ENCODE measurements around the gene MRPS25. TPM values are rescaled to one million over a fixed set of nuclear protein-coding genes. Genes with fewer than 3 reads are reported as not detected.

The MRPS25 gene
- total RNA-seq, 4 donors from 2014 or later, result 22.3 to 46.8 (median 29.2) TPM

GRCh38 chr3:15086263-15086662, 21.1 kb upstream of the MRPS25 start:
- no peak for DNase-seq (ENCODE audit: low spot score in 2 of 2)
- Histone ChIP-seq H3K36me3 (peaks cover 80% of the 10 kb centered on the region), H3K4me3 (no peak overlapping the region), H3K9me3 (no peaks in the 10 kb centered on the region), H3K27ac (no peak overlapping the region), H3K4me1 (no peaks in the 10 kb centered on the region), H3K27me3 (no peaks in the 10 kb centered on the region)
- TF ChIP-seq CTCF (IDR thresholded peaks at IDR 0.05), result no peak
- TF ChIP-seq POLR2AphosphoS5 (IDR thresholded peaks at IDR 0.05), result no peak
- WGBS, result 91% methylated on average over 2 of the region's 2 CpGs

GRCh38 chr3:15083252-15083651, 18.1 kb upstream of the MRPS25 start:
- Histone ChIP-seq H3K9me3 (no peaks in the 10 kb centered on the region), H3K4me1 (no peaks in the 10 kb centered on the region), H3K36me3 (peaks cover 87% of the 10 kb centered on the region), H3K4me3 (no peak overlapping the region), H3K27ac (no peak overlapping the region), H3K27me3 (no peaks in the 10 kb centered on the region)
- 100% methylated on average over 1 of the region's 1 CpG for WGBS
- no peak for DNase-seq (ENCODE audit: low spot score in 2 of 2)
- TF ChIP-seq EP300 (IDR thresholded peaks at IDR 0.05) (no peak), POLR2AphosphoS5 (IDR thresholded peaks at IDR 0.05) (no peak), CTCF (IDR thresholded peaks at IDR 0.05) (no peak), POLR2A (IDR thresholded peaks at IDR 0.05) (no peak)

GRCh38 chr3:15081960-15082664, 17.0 kb upstream of the MRPS25 start:
- 92% methylated on average over 11 of the region's 13 CpGs for WGBS
- TF ChIP-seq POLR2A (IDR thresholded peaks at IDR 0.05), result no peak
- no peak for TF ChIP-seq CTCF (IDR thresholded peaks at IDR 0.05)
- no peak for DNase-seq (ENCODE audit: low spot score in 2 of 2)
- H3K36me3 ChIP-seq, result peaks cover 95% of the 10 kb centered on the region
- H3K27ac ChIP-seq, result no peak overlapping the region
- no peaks in the 10 kb centered on the region for H3K9me3 ChIP-seq
- no peaks in the 10 kb centered on the region for H3K27me3 ChIP-seq
- H3K4me1 ChIP-seq, result no peaks in the 10 kb centered on the region
- H3K4me3 ChIP-seq, result no peak overlapping the region

- no peaks in the 10 kb centered on the region for H3K9me3 ChIP-seq
- peaks cover 98% of the 10 kb centered on the region for H3K36me3 ChIP-seq
- no peak for DNase-seq (ENCODE audit: low spot score in 2 of 2)
- H3K4me1 ChIP-seq, result no peaks in the 10 kb centered on the region
- WGBS, result 82% methylated on average over 3 of the region's 3 CpGs
- H3K4me3 ChIP-seq, result no peak overlapping the region
- H3K27me3 ChIP-seq, result no peaks in the 10 kb centered on the region
- H3K27ac ChIP-seq, result no peak overlapping the region
- TF ChIP-seq POLR2AphosphoS5 (IDR thresholded peaks at IDR 0.05) (no peak), POLR2A (IDR thresholded peaks at IDR 0.05) (no peak), CTCF (IDR thresholded peaks at IDR 0.05) (no peak), EP300 (IDR thresholded peaks at IDR 0.05) (no peak)
These were observed 14.0 kb upstream of the MRPS25 start for GRCh38 chr3:15079091-15079490.

GRCh38 chr3:15074500-15074899, 9.4 kb upstream of the MRPS25 start:
- Histone ChIP-seq H3K27ac (no peak overlapping the region), H3K9me3 (no peaks in the 10 kb centered on the region), H3K4me3 (no peak overlapping the region), H3K4me1 (no peaks in the 10 kb centered on the region), H3K27me3 (no peaks in the 10 kb centered on the region), H3K36me3 (peaks cover 88% of the 10 kb centered on the region)
- 94% methylated on average over 19 of the region's 19 CpGs for WGBS
- DNase-seq (ENCODE audit: low spot score in 2 of 2), result no peak
- TF ChIP-seq POLR2A (IDR thresholded peaks at IDR 0.05), result no peak
- no peak for TF ChIP-seq CTCF (IDR thresholded peaks at IDR 0.05)
- TF ChIP-seq EP300 (IDR thresholded peaks at IDR 0.05), result no peak

All from suprapubic skin (tissue), 4 donors.